CD4-positive, alpha-beta T cell treated with Interleukin-1 beta for 1 hour (primary cell): ENCODE data around the gene KANSL3.
"Not testable (repeated sequence)": the region's sequence is repeated elsewhere in the genome, so short reads cannot be mapped to it uniquely, and the experiment has no call there.

ENCODE experiments used
- DNase-seq, 2 donors: peaks; one replicate each; pipeline ENCODE4 v3.0.0-alpha.2; 2020 to 2022

KANSL3 gene

GRCh38 chr2:96638144-96639121, at the start of gene KANSL3:
KANSL3 (minus strand) TSS chr2:96638312; CDS start chr2:96637135, 1,177 bp downstream.
- peak; percentile 89 to 93 for DNase-seq

- no peak for DNase-seq
These were observed 49.2 kb upstream of the KANSL3 start for GRCh38 chr2:96687266-96687665.

GRCh38 chr2:96685577-96686459, 47.7 kb upstream of the KANSL3 start:
- DNase-seq = no peak

- DNase-seq = no peak
These were observed 46.9 kb upstream of the KANSL3 start for GRCh38 chr2:96684883-96685576.

- DNase-seq = no peak
These were observed 46.1 kb upstream of the KANSL3 start for GRCh38 chr2:96683972-96684820.

- DNase-seq = no peak
These were observed 45.2 kb upstream of the KANSL3 start for GRCh38 chr2:96683307-96683706.

- no peak for DNase-seq
These were observed 43.4 kb upstream of the KANSL3 start for GRCh38 chr2:96681540-96681939.

- DNase-seq = no peak
These were observed 42.5 kb upstream of the KANSL3 start for GRCh38 chr2:96680561-96681141.

- DNase-seq = no peak
These were observed 41.7 kb upstream of the KANSL3 start for GRCh38 chr2:96679848-96680247.

GRCh38 chr2:96669539-96670215, 31.6 kb upstream of the KANSL3 start:
- DNase-seq = no peak

GRCh38 chr2:96668771-96669170, 30.7 kb upstream of the KANSL3 start:
- no peak for DNase-seq

GRCh38 chr2:96665717-96666116, 27.6 kb upstream of the KANSL3 start:
- not testable (repeated sequence) for DNase-seq

GRCh38 chr2:96665083-96665569, 27.0 kb upstream of the KANSL3 start:
- peak in 1 of 2 donors; percentile 48 for DNase-seq

GRCh38 chr2:96664366-96664925, 26.3 kb upstream of the KANSL3 start:
- no peak for DNase-seq

- no peak for DNase-seq
These were observed 25.7 kb upstream of the KANSL3 start for GRCh38 chr2:96663829-96664228.

GRCh38 chr2:96663177-96663576, 25.1 kb upstream of the KANSL3 start:
- DNase-seq = no peak

GRCh38 chr2:96662360-96662759, 24.2 kb upstream of the KANSL3 start:
- DNase-seq = no peak

GRCh38 chr2:96661324-96661723, 23.2 kb upstream of the KANSL3 start:
- DNase-seq = no peak

GRCh38 chr2:96656540-96656939, 18.4 kb upstream of the KANSL3 start:
- DNase-seq = no peak

- peak in 1 of 2 donors; percentile 14 for DNase-seq
These were observed 17.4 kb upstream of the KANSL3 start for GRCh38 chr2:96655526-96655925.
